BJ (cell line): ENCODE measurements around the gene NGRN. TPM values are rescaled to one million over a fixed set of nuclear protein-coding genes. Genes with fewer than 3 reads are reported as not detected.
A peak's percentile ranks its signal among the peaks of the same experiment; 100 is the strongest.
"Not testable (repeated sequence)": the region's sequence is repeated elsewhere in the genome, so short reads cannot be mapped to it uniquely, and the experiment has no call there.

Experiments used
- CTCF ChIA-PET: fragments of 350-600 bp; formaldehyde crosslinking; extraction: SDS; loops from one replicate; lab custom pipeline; 2021; ENCODE audit warnings: antibody characterized with exemption, inconsistent platforms; lab: Yijun Ruan, JAX
- POLR2A ChIA-PET: fragments of 300-600 bp; sonication (Branson Sonifier 250); formaldehyde crosslinking; extraction: SDS; loops from one replicate; lab custom pipeline; 2021; ENCODE audit warnings: antibody characterized with exemption; lab: Charles Lee
- DNase-seq: peaks from one replicate; pipeline ENCODE4 v3.0.0-alpha.2; 2011; ENCODE audit warnings: low read depth
- H3K27me3 ChIP-seq: 2 replicates; pipeline ENCODE4 v1.6.0; 2011; ENCODE audit warnings: low read length; ENCODE audit not compliant: control insufficient read depth, insufficient read depth
- H3K36me3 ChIP-seq: 2 replicates; pipeline ENCODE4 v1.5.1; 2011; ENCODE audit warnings: low read length; ENCODE audit not compliant: control insufficient read depth, insufficient read depth
- H3K4me3 ChIP-seq: 2 replicates; pipeline ENCODE4 v1.5.1; 2011; ENCODE audit warnings: low read depth, mild to moderate bottlenecking, control low read depth, low read length
- polyA plus RNA-seq: library from polyadenylated mRNA; depleted of rRNA; stranded (reverse); fragments of >200 nt; gene quantifications from 2 replicates; pipeline ENCODE4 v1.2.3, GENCODE V29; 2011
- TF ChIP-seq, protein P1 (sequence below): IDR thresholded peaks from 2 replicates; pipeline ENCODE4 v1.5.1; 2011; ENCODE audit warnings: low read depth, mild to moderate bottlenecking, control low read depth, inconsistent platforms, low read length, moderate library complexity; ENCODE audit not compliant: insufficient read depth

Gene NGRN
- polyA plus RNA-seq, 1 experiment, result 63.5 TPM

GRCh38 chr15:90286678-90287077 is 21.2 kb downstream of the NGRN start:
- Histone ChIP-seq H3K36me3 (no peaks in the 10 kb centered on the region), H3K4me3 (no peak overlapping the region), H3K27me3 (no peaks in the 10 kb centered on the region)
- ChIA-PET POLR2A (no interaction called here), CTCF (interaction anchor here (0.7 to 2.5 kb wide), 3 partner anchors 14 to 826 kb away, joined by 3 to 6 read pairs (median 3); no protein-coding TSS in a partner anchor)
- no peak for DNase-seq
- TF ChIP-seq, protein P1, sequence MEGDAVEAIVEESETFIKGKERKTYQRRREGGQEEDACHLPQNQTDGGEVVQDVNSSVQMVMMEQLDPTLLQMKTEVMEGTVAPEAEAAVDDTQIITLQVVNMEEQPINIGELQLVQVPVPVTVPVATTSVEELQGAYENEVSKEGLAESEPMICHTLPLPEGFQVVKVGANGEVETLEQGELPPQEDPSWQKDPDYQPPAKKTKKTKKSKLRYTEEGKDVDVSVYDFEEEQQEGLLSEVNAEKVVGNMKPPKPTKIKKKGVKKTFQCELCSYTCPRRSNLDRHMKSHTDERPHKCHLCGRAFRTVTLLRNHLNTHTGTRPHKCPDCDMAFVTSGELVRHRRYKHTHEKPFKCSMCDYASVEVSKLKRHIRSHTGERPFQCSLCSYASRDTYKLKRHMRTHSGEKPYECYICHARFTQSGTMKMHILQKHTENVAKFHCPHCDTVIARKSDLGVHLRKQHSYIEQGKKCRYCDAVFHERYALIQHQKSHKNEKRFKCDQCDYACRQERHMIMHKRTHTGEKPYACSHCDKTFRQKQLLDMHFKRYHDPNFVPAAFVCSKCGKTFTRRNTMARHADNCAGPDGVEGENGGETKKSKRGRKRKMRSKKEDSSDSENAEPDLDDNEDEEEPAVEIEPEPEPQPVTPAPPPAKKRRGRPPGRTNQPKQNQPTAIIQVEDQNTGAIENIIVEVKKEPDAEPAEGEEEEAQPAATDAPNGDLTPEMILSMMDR, result peak; percentile 39

DNA sequence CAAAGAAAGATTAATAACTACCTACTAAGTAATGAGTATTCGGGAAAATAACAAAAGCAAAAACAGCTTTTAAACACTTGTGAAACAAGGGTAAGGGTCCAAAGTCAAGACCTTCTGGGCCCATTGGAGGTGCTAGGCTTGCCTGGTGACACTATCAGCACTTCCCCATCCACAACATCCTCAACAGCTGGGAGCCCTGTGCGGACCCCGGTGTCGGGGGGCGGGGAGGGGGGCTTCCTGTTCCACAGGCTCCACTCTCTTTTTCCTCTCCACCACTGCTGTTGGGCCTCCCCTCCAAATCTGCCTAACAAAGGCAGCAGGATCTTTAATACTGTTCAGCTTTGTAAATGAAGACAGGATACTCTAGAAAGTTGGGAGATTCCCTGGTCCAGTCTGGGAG is 21.6 kb downstream of the NGRN start:
- DNase-seq, result no peak
- no peak overlapping the region for H3K4me3 ChIP-seq
- TF ChIP-seq, protein P1, result no peak
- ChIA-PET POLR2A (no interaction called here), CTCF (interaction anchor here (1.2 to 2.5 kb wide), 2 partner anchors 14 to 33 kb away, joined by 3 to 6 read pairs; no protein-coding TSS in a partner anchor)
- no peaks in the 10 kb centered on the region for H3K36me3 ChIP-seq
- H3K27me3 ChIP-seq, result no peaks in the 10 kb centered on the region

DNA sequence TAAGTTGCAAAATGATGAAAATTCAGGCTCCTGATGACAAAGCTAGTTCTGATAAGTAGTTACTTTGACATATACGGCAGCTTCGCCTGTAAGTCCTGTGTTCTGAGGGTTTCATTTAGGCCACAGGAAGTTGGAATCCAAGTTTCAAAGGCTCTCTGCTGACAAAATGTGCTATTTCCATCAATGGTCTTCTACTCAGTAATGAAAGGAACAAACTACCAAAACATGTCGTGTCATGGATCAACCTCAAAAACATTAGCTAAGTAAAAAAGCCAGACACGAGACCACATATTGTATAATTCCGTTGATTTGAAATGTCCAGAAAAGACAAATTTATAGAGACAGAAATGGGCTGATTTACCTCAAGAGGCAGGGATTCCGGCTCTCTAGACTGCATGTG is 22.5 kb downstream of the NGRN start:
- TF ChIP-seq, protein P1, result no peak
- no peaks in the 10 kb centered on the region for H3K27me3 ChIP-seq
- no peaks in the 10 kb centered on the region for H3K36me3 ChIP-seq
- no peak for DNase-seq
- POLR2A ChIA-PET, result no interaction called here
- H3K4me3 ChIP-seq, result no peak overlapping the region
- CTCF ChIA-PET, result interaction anchor here (1.2 to 2.5 kb wide), 2 partner anchors 13 to 32 kb away, joined by 3 to 6 read pairs; no protein-coding TSS in a partner anchor

- no peak overlapping the region for H3K4me3 ChIP-seq
- H3K27me3 ChIP-seq, result no peaks in the 10 kb centered on the region
- no peak for DNase-seq
- H3K36me3 ChIP-seq, result no peaks in the 10 kb centered on the region
- TF ChIP-seq, protein P1, result no peak
- CTCF ChIA-PET, result interaction anchor here (0.6 to 4.2 kb wide), 4 partner anchors 9 to 1298 kb away, joined by 3 to 39 read pairs (median 18); no protein-coding TSS in a partner anchor
- POLR2A ChIA-PET, result no interaction called here
These were observed 26.3 kb downstream of the NGRN start for GRCh38 chr15:90291679-90292356.

- ChIA-PET POLR2A (interaction anchor here (0.6 kb wide), 1 partner anchor 307 kb away, joined by 3 read pairs; no protein-coding TSS in a partner anchor), CTCF (interaction anchor here (0.6 to 4.2 kb wide), 27 partner anchors 9 to 640 kb away, joined by 3 to 39 read pairs (median 4); partner anchors contain the start of genes FES, HDDC3 and SEMA4B)
- not testable (repeated sequence) for H3K27me3 ChIP-seq, H3K4me3 ChIP-seq, DNase-seq, H3K36me3 ChIP-seq
- TF ChIP-seq, protein P1, result peak; percentile 88
These were observed 27.8 kb downstream of the NGRN start for GRCh38 chr15:90293040-90293810.
